GM18873 (cell line): ENCODE measurements around the gene LIX1.

Experiments used
- ATAC-seq: cut with Tn5 transposase; IDR thresholded peaks from one replicate; pipeline ENCODE4 v1.9.1; 2021; ENCODE audit warnings: mild to moderate bottlenecking, moderate library complexity, moderate number of reproducible peaks; ENCODE audit not compliant: unreplicated experiment, low FRiP score

The LIX1 gene

DNA sequence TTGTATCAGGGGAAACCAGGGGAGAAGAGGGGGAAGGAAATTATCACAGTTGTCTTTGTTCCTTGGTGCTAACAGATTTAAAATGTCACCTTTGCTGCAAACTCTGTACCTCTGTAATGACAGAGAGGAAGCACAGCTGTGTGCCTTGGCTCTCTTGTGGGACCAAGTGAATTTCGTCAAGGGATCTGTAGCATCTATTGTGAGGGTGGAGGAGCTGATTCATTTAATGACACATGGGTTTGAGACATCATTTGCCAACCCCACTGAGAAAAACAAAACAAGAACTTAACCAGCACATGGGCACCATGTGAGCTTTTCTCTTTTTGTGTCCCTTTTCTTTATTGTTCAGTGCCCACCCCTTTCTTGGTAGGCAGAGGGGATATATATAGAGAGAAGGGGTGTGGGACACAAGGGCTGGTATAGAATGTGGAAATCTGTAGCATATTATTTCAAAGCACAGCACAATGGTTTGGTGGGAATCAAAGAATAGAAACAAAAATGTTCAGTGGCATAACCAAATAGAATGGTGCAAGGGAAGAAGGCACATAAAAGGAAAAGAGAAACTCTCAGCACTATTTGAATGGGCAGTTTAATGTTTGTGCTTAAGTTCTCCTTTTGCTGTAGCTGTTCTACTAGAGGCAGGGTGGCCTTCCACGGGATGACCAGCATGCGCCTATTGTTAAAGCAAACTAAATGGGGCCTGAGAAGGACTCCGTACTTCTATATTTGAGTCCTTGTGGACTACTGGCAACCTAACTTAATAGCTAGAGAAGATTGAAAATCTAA, 63.3 kb downstream of the LIX1 start:
- ATAC-seq: no peak

DNA sequence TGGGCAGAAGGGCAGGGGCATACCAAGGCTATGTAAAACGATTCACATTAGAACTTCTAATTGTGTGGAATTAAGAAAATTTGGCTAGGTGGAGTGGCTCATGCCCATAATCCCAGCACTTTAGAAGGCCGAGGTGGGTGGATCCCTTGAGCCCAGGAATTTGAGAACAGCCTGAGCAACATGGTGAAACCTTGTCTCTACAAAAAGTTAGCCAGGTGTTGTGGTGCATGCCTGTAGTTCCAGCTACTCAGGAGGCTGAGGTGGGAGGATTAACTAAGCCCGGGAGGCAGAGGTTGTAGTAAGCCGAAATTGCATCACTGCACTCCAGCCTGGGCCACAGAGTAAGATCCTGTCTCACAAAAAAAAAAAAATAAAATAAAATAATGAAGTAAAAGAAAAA, 65.2 kb downstream of the LIX1 start:
- ATAC-seq: no peak

DNA sequence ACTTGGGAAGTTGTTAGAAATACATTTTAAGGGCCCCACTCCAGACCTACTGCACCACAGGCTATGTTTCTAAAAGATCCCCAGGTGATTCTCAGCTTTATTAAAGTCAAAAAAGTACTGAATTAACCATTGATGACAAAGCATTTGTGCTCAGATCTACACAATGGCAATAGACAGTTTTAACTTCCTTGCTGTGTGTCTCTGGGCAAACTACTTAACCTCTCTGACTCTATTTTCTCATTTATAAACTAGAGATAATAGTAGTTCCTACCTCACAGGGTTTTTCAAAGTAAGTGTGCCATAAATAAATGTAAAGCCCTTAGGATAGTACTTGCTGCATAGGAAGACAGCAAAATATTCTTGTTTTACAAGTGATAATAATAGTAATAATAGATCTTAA, 66.3 kb downstream of the LIX1 start:
- no peak for ATAC-seq

GRCh38 chr5:97075649-97076048, 66.8 kb downstream of the LIX1 start:
- no peak for ATAC-seq

GRCh38 chr5:97074859-97075489, 67.4 kb downstream of the LIX1 start:
- no peak for ATAC-seq

DNA sequence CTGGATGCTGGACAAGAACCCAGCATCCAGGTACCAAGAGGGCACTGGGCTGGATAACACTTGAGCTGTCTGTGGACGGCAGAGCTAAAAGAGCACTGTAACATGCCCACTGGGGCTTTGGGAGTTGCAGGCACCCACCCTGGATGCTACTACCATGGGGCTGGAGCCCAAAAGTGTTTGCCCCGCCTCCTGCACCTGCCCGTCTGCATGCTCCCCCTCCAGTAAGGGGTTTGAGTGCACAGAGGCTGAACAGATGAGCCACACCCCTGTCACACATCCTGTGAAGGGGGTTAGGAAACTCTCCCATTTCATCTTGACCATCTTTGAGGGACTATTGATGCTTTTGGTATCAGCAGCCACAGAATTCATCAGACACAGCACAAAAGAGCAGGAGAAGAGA, 69.0 kb downstream of the LIX1 start:
- no peak for ATAC-seq

DNA sequence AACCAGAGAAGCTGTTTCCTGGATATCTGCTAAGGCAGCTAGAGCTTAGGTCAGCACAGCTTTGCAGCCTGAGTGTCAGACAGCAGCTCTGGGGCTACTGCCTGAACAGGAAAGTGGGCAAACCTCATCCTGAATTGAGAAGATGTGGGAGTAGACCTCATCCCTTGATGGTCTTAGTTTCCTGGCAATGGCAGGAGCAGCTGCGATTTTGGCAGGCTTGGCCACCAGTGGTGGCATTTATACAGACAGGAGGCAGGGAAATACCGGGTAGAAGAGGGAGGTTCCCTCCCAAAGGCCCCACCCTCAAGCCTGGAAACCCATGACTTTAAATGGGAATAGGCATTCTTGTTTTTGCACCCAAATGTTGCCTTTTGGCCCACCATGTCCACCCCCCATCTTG, 69.7 kb downstream of the LIX1 start:
- ATAC-seq: no peak

DNA sequence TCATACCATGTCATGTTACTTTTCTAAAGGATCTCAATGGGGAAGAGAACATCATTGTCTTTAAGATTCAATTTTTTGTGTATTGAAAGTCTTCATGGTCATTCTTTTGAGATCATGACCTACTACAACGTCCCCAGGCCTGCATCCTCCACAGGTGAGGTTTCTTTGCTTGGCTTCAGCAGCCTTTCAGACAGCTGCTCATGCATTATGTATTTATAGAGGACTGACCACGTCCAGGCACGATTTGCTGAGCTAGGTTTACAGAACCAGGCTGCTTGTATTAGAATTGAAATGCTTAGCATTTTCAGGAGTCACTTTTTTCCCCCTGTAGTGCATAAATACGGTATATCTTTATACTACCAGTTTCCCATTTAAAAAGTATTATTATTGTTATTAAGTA, 70.4 kb downstream of the LIX1 start:
- ATAC-seq: no peak

- ATAC-seq: no peak
These were observed 71.3 kb downstream of the LIX1 start for GRCh38 chr5:97071101-97071500.

- no peak for ATAC-seq
These were observed 72.2 kb downstream of the LIX1 start for GRCh38 chr5:97070234-97070633.

GRCh38 chr5:97067296-97067850, 75.0 kb downstream of the LIX1 start:
- no peak for ATAC-seq

- ATAC-seq: no peak
These were observed 76.9 kb downstream of the LIX1 start for GRCh38 chr5:97065475-97065874.

GRCh38 chr5:97063251-97063650, 79.2 kb downstream of the LIX1 start:
- ATAC-seq: no peak

DNA sequence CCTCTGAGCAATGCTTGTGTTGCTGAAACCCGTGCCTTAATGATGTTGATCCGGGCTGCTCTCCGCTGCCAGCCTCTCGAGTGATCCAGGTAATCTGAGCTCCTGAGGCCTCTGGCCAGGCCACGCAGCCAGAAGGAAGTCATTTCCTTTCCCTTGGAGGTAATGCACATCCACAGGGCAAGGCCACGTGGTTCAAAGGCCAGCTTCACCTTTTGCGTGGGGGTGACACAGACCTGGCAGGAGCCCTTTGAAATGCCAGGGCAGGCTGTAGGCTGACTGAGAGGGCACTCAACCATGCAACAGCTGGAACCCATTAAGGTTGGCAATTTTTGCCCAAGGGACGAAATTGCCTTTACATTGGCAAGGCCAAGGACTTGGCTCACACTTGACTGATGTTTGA, 80.4 kb downstream of the LIX1 start:
- ATAC-seq: no peak

DNA sequence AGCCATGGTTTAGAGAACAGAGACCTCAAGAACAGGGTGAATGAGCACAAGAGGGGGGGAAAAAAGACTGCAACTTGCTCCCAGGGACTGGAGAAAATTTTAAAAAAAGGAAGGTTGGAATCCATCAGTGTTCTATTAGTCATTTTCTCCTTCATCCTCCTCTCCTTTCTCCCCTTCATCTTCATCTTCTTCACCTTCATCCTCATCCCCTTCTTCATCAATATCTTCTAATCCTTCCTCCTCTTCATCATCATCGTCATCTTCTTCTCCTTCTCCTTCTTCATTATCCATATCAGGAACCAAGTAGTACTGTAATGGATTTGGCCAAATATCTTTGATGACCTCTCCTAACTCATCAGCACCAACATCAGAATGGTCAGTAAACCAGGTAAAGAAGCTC, 86.1 kb downstream of the LIX1 start:
- no peak for ATAC-seq

GRCh38 chr5:97049175-97049574, 93.2 kb downstream of the LIX1 start:
- no peak for ATAC-seq

DNA sequence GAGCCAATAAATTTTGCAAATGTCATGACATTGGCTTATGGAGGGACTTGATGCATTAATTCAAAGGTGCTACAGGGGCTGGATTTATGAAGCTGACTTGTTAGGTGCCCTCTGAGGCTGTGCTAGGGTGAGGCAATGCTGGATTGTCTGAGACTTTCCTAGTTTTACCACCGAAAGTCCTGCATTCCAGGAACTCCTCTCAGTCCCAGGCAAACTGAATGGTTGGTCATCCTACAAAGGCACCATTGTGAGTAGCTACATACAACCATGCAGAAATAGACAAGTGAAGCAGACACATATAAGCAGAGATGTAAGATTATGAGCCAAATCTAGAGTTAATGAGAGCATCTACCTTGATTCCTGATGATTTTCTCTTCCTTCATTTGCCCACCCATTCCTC, 95.3 kb downstream of the LIX1 start:
- no peak for ATAC-seq

GRCh38 chr5:97046270-97046982, 96.0 kb downstream of the LIX1 start:
- no peak for ATAC-seq

DNA sequence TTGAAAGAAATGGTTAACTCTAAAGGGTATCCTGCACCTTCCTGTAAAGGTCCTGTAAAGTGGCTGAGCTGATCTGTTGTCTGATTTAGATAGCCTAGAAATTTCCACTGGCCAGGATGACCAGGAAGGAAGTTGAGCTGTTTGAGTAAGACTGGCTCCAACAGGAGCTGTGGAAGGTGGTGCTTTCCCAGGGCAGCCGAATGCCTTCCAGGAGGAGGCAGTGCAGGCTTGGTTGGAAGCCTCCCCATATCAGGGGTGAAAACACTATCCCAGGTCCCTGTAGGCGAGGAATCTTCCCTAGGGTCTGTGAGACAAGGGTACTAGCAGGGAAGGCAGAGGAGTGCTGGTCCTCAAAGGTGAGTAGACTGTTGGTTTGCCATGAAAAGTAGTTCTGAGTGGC, 98.4 kb downstream of the LIX1 start:
- ATAC-seq: no peak

DNA sequence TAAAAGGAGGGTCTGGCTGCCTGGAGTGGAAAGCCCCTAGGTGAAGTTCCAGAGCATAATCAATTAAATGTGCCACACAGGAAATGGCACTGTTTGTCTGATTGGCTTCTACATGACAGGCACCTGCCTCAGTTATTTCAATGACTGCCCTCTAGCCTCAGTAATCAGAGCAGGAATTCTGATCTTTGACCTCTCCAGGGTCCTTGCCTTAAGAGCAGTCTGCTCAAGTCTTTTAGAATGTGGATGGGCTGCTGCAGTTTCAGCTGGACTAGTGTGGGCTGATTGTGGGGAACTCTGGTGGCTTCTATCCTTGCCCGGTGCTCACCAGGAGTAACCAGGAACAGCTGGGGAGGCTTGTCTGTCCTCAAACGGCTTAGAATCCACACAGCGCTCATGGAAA, 98.9 kb downstream of the LIX1 start:
- ATAC-seq: no peak

DNA sequence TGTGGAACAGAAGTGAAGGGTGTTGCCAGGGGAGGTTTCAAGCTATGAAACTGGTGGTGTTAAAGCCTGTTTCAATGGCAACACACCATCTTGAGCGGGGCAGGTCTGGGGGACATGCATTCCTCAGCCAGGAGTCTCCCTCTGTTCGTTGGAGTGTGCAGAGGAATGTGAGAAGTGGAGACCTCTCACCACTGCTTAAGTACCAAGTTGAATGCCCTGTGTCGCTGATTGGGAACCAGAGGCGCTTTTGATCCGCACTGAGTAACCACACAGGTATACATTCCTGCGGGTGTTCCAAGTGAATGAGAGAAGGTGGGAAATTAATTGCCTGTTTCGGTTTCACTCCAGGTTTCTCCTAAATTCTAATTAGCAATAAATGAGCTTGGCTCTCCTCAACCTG, 99.4 kb downstream of the LIX1 start:
- ATAC-seq: no peak
